Keratinocyte (primary cell): ENCODE data around the gene AASDHPPT. TPM values are rescaled to one million over a fixed set of nuclear protein-coding genes. Genes with fewer than 3 reads are reported as not detected.

Experiments used
- DNase-seq: peaks from one replicate; pipeline ENCODE4 v3.0.0-alpha.2; 2011; ENCODE audit warnings: low read depth, missing footprints, low spot score
- FAIRE-seq: peaks from 2 replicates; lab custom pipeline; 2011; peaks lifted over from hg19 to GRCh38; lab: Jason Lieb, UNC
- H2AFZ ChIP-seq: 2 replicates; pipeline ENCODE4 v1.6.0; 2012; ENCODE audit warnings: low read length, control low read depth, inconsistent platforms; ENCODE audit not compliant: control insufficient read depth
- H3K27ac ChIP-seq: 2 replicates; pipeline ENCODE4 v1.5.1; 2011; ENCODE audit warnings: low read length; ENCODE audit not compliant: control insufficient read depth, insufficient read depth
- H3K27me3 ChIP-seq: 3 replicates; pipeline ENCODE4 v1.6.0; 2011; ENCODE audit warnings: low read length; ENCODE audit not compliant: control insufficient read depth, insufficient read depth; ENCODE audit errors: extremely low read depth
- H3K36me3 ChIP-seq, 2 experiments: 2 replicates in 1 of 2; 3 replicates in 1 of 2; pipeline ENCODE4 v1.5.1; 2011; ENCODE audit warnings: low read length in 2 of 2, mild to moderate bottlenecking in 1 of 2; ENCODE audit not compliant: control insufficient read depth in 2 of 2, insufficient read depth in 2 of 2; ENCODE audit errors: extremely low read depth in 1 of 2
- H3K4me1 ChIP-seq: 3 replicates; pipeline ENCODE4 v1.5.1; 2011; ENCODE audit warnings: low read length; ENCODE audit not compliant: control insufficient read depth, insufficient read depth; ENCODE audit errors: extremely low read depth
- H3K4me2 ChIP-seq: 3 replicates; pipeline ENCODE4 v1.6.0; 2011; ENCODE audit warnings: low read depth, low read length; ENCODE audit not compliant: control insufficient read depth, insufficient read depth; ENCODE audit errors: extremely low read depth
- H3K4me3 ChIP-seq, 3 experiments: fragments of 200-600 bp in 1 of 3; sonication (generic) in 1 of 3; 2 replicates in 2 of 3; 3 replicates in 1 of 3; pipeline ENCODE4 v1.5.1; 2011 to 2016; ENCODE audit warnings: low read length in 3 of 3, mild to moderate bottlenecking in 3 of 3, control low read depth in 2 of 3, inconsistent platforms in 1 of 3, low read depth in 1 of 3, mixed read lengths in 1 of 3, mixed run types in 1 of 3, moderate library complexity in 1 of 3; ENCODE audit not compliant: control insufficient read depth in 2 of 3, insufficient read depth in 2 of 3; ENCODE audit errors: extremely low read depth in 1 of 3
- H3K79me2 ChIP-seq: 2 replicates; pipeline ENCODE4 v1.6.0; 2012; ENCODE audit warnings: low read length; ENCODE audit not compliant: control insufficient read depth, insufficient read depth
- H3K9ac ChIP-seq: 3 replicates; pipeline ENCODE4 v1.6.0; 2011; ENCODE audit warnings: low read length; ENCODE audit not compliant: control insufficient read depth, insufficient read depth; ENCODE audit errors: extremely low read depth
- H3K9me1 ChIP-seq: 3 replicates; pipeline ENCODE4 v1.6.0; 2011; ENCODE audit warnings: low read length; ENCODE audit not compliant: control insufficient read depth, insufficient read depth; ENCODE audit errors: extremely low read depth
- H3K9me3 ChIP-seq: 2 replicates; pipeline ENCODE4 v1.5.1; 2012; ENCODE audit warnings: low read depth, low read length; ENCODE audit not compliant: control insufficient read depth
- H4K20me1 ChIP-seq: 3 replicates; pipeline ENCODE4 v1.6.0; 2011; ENCODE audit warnings: low read length; ENCODE audit not compliant: control insufficient read depth, insufficient read depth; ENCODE audit errors: extremely low read depth
- EZH2 ChIP-seq: IDR thresholded peaks from one replicate; pipeline ENCODE4 v1.6.1; 2012; ENCODE audit warnings: inconsistent platforms, mild to moderate bottlenecking, low read length, moderate library complexity
- dilution Hi-C: fragments of 300-500 bp; cut with MboI; formaldehyde crosslinking; loops from one replicate; pipeline ENCODE4 v1.7.0; 2020; ENCODE audit warnings: low sequenced_read_pairs; ENCODE audit not compliant: extremely low pct_ligation_motif_present
- polyA plus RNA-seq, 5 experiments: library from polyadenylated mRNA; depleted of rRNA in 3 of 5; stranded (reverse) in 3 of 5; stranded (forward) in 1 of 5; unstranded in 1 of 5; fragments of >200 nt; gene quantifications; 1 replicate in 1 of 5; 2 replicates in 3 of 5; 3 replicates in 1 of 5; pipeline versions ENCODE4 v1.2.1 to v1.2.3, GENCODE V29; 2011 to 2012; ENCODE audit warnings: missing spikeins in 2 of 5, low read depth in 1 of 5, low replicate concordance in 1 of 5
- TF ChIP-seq, protein P1 (sequence below), 3 experiments: IDR thresholded peaks in 1 of 3; conservative IDR thresholded peaks in 1 of 3; optimal IDR thresholded peaks in 1 of 3; 2 replicates in 2 of 3; 3 replicates in 1 of 3; pipeline versions ENCODE3 to v1.5.1; 2011; ENCODE audit warnings: low read length in 3 of 3, mild to moderate bottlenecking in 3 of 3, moderate library complexity in 2 of 3, control low read depth in 1 of 3, inconsistent platforms in 1 of 3; ENCODE audit not compliant: insufficient read depth in 2 of 3; ENCODE audit errors: extremely low read depth in 1 of 3

AASDHPPT gene
- polyA plus RNA-seq, 1 donor (not counting 4 experiments of a cell fraction or from before 2014, with no cell fraction given): 53.0 TPM

DNA sequence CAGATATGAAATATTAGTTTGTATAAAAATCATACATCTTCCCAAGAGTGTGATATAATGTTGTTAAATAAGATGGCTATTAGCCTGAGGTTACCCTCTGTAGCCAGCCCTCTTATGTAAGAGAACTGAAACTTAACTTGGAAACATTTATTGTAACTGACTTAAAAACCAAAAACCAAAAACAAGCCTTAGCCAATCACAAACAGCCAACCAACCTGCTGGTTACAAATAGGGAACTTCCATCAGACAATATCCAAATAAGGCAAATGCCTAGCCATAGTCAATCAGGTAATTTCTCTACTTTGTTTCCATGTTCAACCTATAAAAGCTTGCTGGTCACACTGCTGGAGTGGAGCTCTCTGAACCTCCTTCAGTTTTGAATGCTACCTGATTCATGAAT lies 14.5 kb upstream of the AASDHPPT start:
- Histone ChIP-seq H3K36me3 (no peaks in the 10 kb centered on the region), H4K20me1 (no peaks in the 10 kb centered on the region), H3K4me3 (no peak overlapping the region), H3K9me3 (no peaks in the 10 kb centered on the region), H3K4me1 (no peaks in the 10 kb centered on the region), H3K9me1 (no peaks in the 10 kb centered on the region), H3K9ac (no peak overlapping the region), H3K27me3 (no peaks in the 10 kb centered on the region), H2AFZ (no peak overlapping the region), H3K4me2 (no peak overlapping the region), H3K27ac (no peak overlapping the region), H3K79me2 (no peaks in the 10 kb centered on the region)
- FAIRE-seq: no peak
- DNase-seq: no peak
- TF ChIP-seq, protein P1, sequence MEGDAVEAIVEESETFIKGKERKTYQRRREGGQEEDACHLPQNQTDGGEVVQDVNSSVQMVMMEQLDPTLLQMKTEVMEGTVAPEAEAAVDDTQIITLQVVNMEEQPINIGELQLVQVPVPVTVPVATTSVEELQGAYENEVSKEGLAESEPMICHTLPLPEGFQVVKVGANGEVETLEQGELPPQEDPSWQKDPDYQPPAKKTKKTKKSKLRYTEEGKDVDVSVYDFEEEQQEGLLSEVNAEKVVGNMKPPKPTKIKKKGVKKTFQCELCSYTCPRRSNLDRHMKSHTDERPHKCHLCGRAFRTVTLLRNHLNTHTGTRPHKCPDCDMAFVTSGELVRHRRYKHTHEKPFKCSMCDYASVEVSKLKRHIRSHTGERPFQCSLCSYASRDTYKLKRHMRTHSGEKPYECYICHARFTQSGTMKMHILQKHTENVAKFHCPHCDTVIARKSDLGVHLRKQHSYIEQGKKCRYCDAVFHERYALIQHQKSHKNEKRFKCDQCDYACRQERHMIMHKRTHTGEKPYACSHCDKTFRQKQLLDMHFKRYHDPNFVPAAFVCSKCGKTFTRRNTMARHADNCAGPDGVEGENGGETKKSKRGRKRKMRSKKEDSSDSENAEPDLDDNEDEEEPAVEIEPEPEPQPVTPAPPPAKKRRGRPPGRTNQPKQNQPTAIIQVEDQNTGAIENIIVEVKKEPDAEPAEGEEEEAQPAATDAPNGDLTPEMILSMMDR (optimal IDR thresholded peaks at IDR 0.05 in 1 of 3, IDR thresholded peaks at IDR 0.05 in 1 of 3, conservative IDR thresholded peaks at IDR 0.05 in 1 of 3; ENCODE audit: extremely low read depth in 1 of 3, insufficient read depth in 2 of 3, low read length in 3 of 3): no peak
- no peak for TF ChIP-seq EZH2
- dilution Hi-C loops: no loop called here

DNA sequence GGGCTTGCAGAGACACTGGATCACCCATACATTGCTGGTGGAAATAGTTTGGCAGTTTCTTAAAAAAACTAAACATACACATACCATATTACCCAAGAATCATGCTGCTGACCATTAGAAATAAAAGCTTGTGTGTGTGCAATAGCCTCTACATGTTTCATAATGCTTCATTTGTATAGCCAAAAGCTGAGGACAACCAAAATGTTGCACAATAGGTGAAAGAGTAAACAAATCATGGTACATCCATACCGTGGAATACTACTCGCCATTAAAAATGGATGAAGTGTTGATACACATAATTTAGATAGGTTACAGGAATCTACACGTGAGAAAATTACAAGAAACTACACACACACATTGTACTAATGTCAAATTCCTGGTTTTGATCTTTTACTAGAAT lies 6.9 kb upstream of the AASDHPPT start:
- Histone ChIP-seq H2AFZ (no peak overlapping the region), H3K9ac (no peak overlapping the region), H4K20me1 (no peaks in the 10 kb centered on the region), H3K9me3 (no peaks in the 10 kb centered on the region), H3K27me3 (no peaks in the 10 kb centered on the region), H3K4me3 (no peak overlapping the region), H3K9me1 (no peaks in the 10 kb centered on the region), H3K4me2 (no peak overlapping the region), H3K79me2 (no peaks in the 10 kb centered on the region), H3K36me3 (no peaks in the 10 kb centered on the region), H3K4me1 (no peaks in the 10 kb centered on the region), H3K27ac (no peak overlapping the region)
- TF ChIP-seq, protein P1 (optimal IDR thresholded peaks at IDR 0.05 in 1 of 3, IDR thresholded peaks at IDR 0.05 in 1 of 3, conservative IDR thresholded peaks at IDR 0.05 in 1 of 3; ENCODE audit: extremely low read depth in 1 of 3, insufficient read depth in 2 of 3, low read length in 3 of 3): no peak
- dilution Hi-C loops: no loop called here
- DNase-seq (no peak), FAIRE-seq (no peak)
